HG02623 (cell line): ENCODE measurements around the gene CES1.
"Not testable (repeated sequence)": the region's sequence is repeated elsewhere in the genome, so short reads cannot be mapped to it uniquely, and the experiment has no call there.

Experiments used
- ATAC-seq: cut with Tn5 transposase; IDR thresholded peaks from one replicate; pipeline ENCODE4 v1.9.1; 2021; ENCODE audit warnings: moderate library complexity; ENCODE audit not compliant: unreplicated experiment

The CES1 gene

GRCh38 chr16:55832425-55832772, 497 bp downstream of the CES1 start:
- no peak for ATAC-seq

- no peak for ATAC-seq
Observed at GRCh38 chr16:55830658-55831294, 2.1 kb downstream of the CES1 start.

- ATAC-seq: not testable (repeated sequence)
Observed at GRCh38 chr16:55829232-55829631, 3.7 kb downstream of the CES1 start.

- ATAC-seq: no peak
Observed at GRCh38 chr16:55828680-55829079, 4.2 kb downstream of the CES1 start.

- no peak for ATAC-seq
Observed at GRCh38 chr16:55825115-55825728, 7.7 kb downstream of the CES1 start.

GRCh38 chr16:55824473-55825000, 8.4 kb downstream of the CES1 start:
- no peak for ATAC-seq

GRCh38 chr16:55822280-55822810, 10.6 kb downstream of the CES1 start:
- ATAC-seq: no peak

- ATAC-seq: no peak
Observed at GRCh38 chr16:55821210-55821609, 11.7 kb downstream of the CES1 start.

- no peak for ATAC-seq
Observed at GRCh38 chr16:55820615-55821014, 12.3 kb downstream of the CES1 start.

- no peak for ATAC-seq
Observed at GRCh38 chr16:55817236-55817912, 15.5 kb downstream of the CES1 start.

GRCh38 chr16:55816222-55816621, 16.7 kb downstream of the CES1 start:
- not testable (repeated sequence) for ATAC-seq

- no peak for ATAC-seq
Observed at GRCh38 chr16:55815320-55815719, 17.6 kb downstream of the CES1 start.

- not testable (repeated sequence) for ATAC-seq
Observed at GRCh38 chr16:55814174-55814573, 18.7 kb downstream of the CES1 start.

GRCh38 chr16:55813730-55814129, 19.2 kb downstream of the CES1 start:
- ATAC-seq: not testable (repeated sequence)

GRCh38 chr16:55812951-55813350, 19.9 kb downstream of the CES1 start:
- no peak for ATAC-seq

- ATAC-seq: no peak
Observed at GRCh38 chr16:55811811-55812210, 21.1 kb downstream of the CES1 start.

GRCh38 chr16:55810451-55810961, 22.4 kb downstream of the CES1 start:
- ATAC-seq: no peak

- ATAC-seq: no peak
Observed at GRCh38 chr16:55809851-55810250, 23.0 kb downstream of the CES1 start.

GRCh38 chr16:55809386-55809785, 23.5 kb downstream of the CES1 start:
- ATAC-seq: no peak

- not testable (repeated sequence) for ATAC-seq
Observed at GRCh38 chr16:55808286-55808685, 24.6 kb downstream of the CES1 start.

- not testable (repeated sequence) for ATAC-seq
Observed at GRCh38 chr16:55805104-55805503, 27.8 kb downstream of the CES1 start.

- not testable (repeated sequence) for ATAC-seq
Observed at GRCh38 chr16:55803681-55804080, 29.2 kb downstream of the CES1 start.
